OCI-LY7 (cell line): ENCODE results near the gene UPF2.

ENCODE experiments used
- CTCF ChIP-seq: fragments of 200-600 bp; sonication (generic); conservative IDR thresholded peaks from 2 replicates; pipeline ENCODE4 v1.5.1; 2014; ENCODE audit warnings: mild to moderate bottlenecking, antibody characterized with exemption, low read length, moderate library complexity, mixed read lengths
- EZH2phosphoT487 ChIP-seq: fragments of 200-600 bp; sonication (generic); IDR thresholded peaks from 2 replicates; pipeline ENCODE4 v1.6.1; 2018; ENCODE audit warnings: low read depth, borderline replicate concordance, mild to moderate bottlenecking, mixed run types, antibody characterized with exemption, low read length, moderate library complexity, mixed read lengths

DNA sequence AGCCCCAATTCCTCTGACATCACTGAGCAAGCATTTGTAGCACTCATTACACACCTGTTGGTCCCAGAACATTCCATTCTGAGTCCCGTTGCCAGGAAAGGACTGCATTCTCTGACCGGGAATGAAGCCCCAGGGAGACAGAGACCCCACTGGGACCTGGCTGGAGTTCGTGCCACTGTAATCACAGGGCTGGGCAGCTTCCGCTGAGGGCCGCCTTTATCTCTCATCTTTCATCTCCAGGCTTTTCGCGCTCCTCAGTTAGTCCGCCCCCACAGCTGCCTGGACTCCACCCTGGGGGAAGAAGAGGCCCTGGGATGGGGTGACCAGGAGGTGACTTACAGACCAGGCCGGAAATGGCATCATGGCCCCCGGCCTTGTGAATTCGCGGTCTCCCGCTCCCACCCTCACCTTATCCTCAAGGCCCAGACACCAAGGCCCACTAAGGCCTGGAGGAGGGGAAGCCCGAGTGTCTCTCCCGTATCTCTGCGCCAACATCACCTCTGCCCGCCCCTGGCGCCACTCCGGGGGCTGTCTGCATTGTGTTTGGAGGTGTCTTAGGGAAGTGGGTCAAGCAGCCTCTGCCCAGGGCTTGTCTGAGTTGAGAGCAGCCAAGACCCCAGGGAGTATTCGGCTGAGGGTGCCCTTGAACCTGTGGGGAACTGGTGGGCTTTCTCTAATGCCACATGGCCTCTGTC, 144.1 kb downstream of the UPF2 start:
- TF ChIP-seq CTCF = no peak
- no peak for TF ChIP-seq EZH2phosphoT487
